Sigmoid colon (tissue), 7 donors: ENCODE measurements around the gene PCDHGA1. TPM values are rescaled to one million over a fixed set of nuclear protein-coding genes. Genes with fewer than 3 reads are reported as not detected.

Source experiments
- DNase-seq: peaks from one replicate; pipeline ENCODE4 v3.0.0-alpha.2; 2019
- H3K27ac ChIP-seq, 4 donors: fragments of 200-600 bp; sonication (generic); one replicate each; pipeline ENCODE4 v1.5.1; 2016 to 2019; ENCODE audit warnings: mild to moderate bottlenecking in 1 of 4
- H3K27me3 ChIP-seq, 3 donors: fragments of 200-600 bp; sonication (generic); one replicate each; pipeline ENCODE4 v1.5.1; 2019; ENCODE audit warnings: mild to moderate bottlenecking in 1 of 3
- H3K36me3 ChIP-seq, 4 donors: fragments of 200-600 bp; sonication (generic); one replicate each; pipeline ENCODE4 v1.5.1; 2016 to 2019
- H3K4me1 ChIP-seq, 4 donors: fragments of 200-600 bp; sonication (generic); one replicate each; pipeline ENCODE4 v1.5.1; 2017 to 2019
- H3K4me3 ChIP-seq, 4 donors: fragments of 200-600 bp; sonication (generic); one replicate each; pipeline ENCODE4 v1.5.1; 2017 to 2019; ENCODE audit warnings: mild to moderate bottlenecking in 2 of 4, moderate library complexity in 1 of 4
- H3K9me3 ChIP-seq, 4 donors: fragments of 200-600 bp in 3 of 4; sonication (generic) in 3 of 4; one replicate each; pipeline versions ENCODE4 v1.5.1 to v1.6.1; 2013 to 2019
- CTCF ChIP-seq, 4 experiments: fragments of 450-650 bp in 3 of 4; fragments of 200-600 bp in 1 of 4; IDR thresholded peaks; one replicate each; pipeline ENCODE4 v1.5.1; 2016 to 2019; ENCODE audit warnings: antibody characterized with exemption in 4 of 4, mild to moderate bottlenecking in 3 of 4, moderate library complexity in 2 of 4
- EP300 ChIP-seq, 4 donors: sonication (generic); formaldehyde crosslinking; IDR thresholded peaks; one replicate each; pipeline ENCODE4 v1.6.1; 2017; ENCODE audit warnings: antibody characterized with exemption in 4 of 4
- POLR2A ChIP-seq, 2 donors: fragments of 450-650 bp; IDR thresholded peaks; one replicate each; pipeline ENCODE4 v1.6.1; 2016; ENCODE audit warnings: antibody characterized with exemption in 2 of 2, mild to moderate bottlenecking in 2 of 2, moderate library complexity in 2 of 2
- POLR2AphosphoS5 ChIP-seq, 4 donors: sonication (generic); formaldehyde crosslinking; IDR thresholded peaks; one replicate each; pipeline ENCODE4 v1.6.1; 2017; ENCODE audit warnings: antibody characterized with exemption in 4 of 4
- WGBS, 2 donors: extraction: QIAGEN DNeasy Blood & Tissue Kit; methylation state at CpG; one replicate each; pipeline ENCODE4 v1.1.7; 2013; 5-methylcytosine and 5-hydroxymethylcytosine counted together
- intact Hi-C: fragments of 100-400 bp; cut with DNase I; formaldehyde crosslinking; loops from one replicate; pipeline ENCODE4 v1.15.1; 2023
- polyA plus RNA-seq, 3 donors: library from polyadenylated mRNA; stranded (reverse); fragments of 200-250 nt; gene quantifications; one replicate each; pipeline ENCODE4 v1.2.3, GENCODE V29; 2013
- total RNA-seq, 4 donors: library from RNA; depleted of rRNA; stranded (reverse); fragments of >200 nt; gene quantifications; one replicate each; pipeline ENCODE4 v1.1.0, GENCODE V29; 2016
- donor health status: healthy with polysubstance abuse.
- donor health status: Bipolar disorder and iron deficiency.
- donor health status: healthy.

The PCDHGA1 gene
- total and polyA plus RNA-seq, 7 donors: 0.26 to 1.4 (median 1.1) TPM; not detected in 2

GRCh38 chr5:141486091-141486490, 155.8 kb downstream of the PCDHGA1 start:
- intact Hi-C loops: no loop called here
- H3K27ac ChIP-seq: no peak overlapping the region
- H3K9me3 ChIP-seq: no peaks in the 10 kb centered on the region
- WGBS, 2 donors: 92 to 95% methylated on average over 9 of the region's 9 CpGs
- H3K4me1 ChIP-seq: peaks cover 0 to 73% (median 42%) of the 10 kb centered on the region in 4 donors
- no peak for DNase-seq
- H3K27me3 ChIP-seq: no peaks in the 10 kb centered on the region
- H3K36me3 ChIP-seq: peaks cover 0 to 21% (median 3%) of the 10 kb centered on the region in 4 donors
- no peak overlapping the region for H3K4me3 ChIP-seq
- no peak for TF ChIP-seq EP300 (IDR thresholded peaks at IDR 0.05)
- TF ChIP-seq CTCF (IDR thresholded peaks at IDR 0.05): no peak
- no peak for TF ChIP-seq POLR2AphosphoS5 (IDR thresholded peaks at IDR 0.05)

GRCh38 chr5:141487131-141487530, 156.8 kb downstream of the PCDHGA1 start:
- no peak overlapping the region for H3K4me3 ChIP-seq
- 88 to 92% methylated on average over 7 of the region's 7 CpGs for WGBS, 2 donors
- intact Hi-C loops: no loop called here
- H3K36me3 ChIP-seq: peaks cover 0 to 30% (median 4%) of the 10 kb centered on the region in 4 donors
- no peak for TF ChIP-seq EP300 (IDR thresholded peaks at IDR 0.05)
- TF ChIP-seq CTCF (IDR thresholded peaks at IDR 0.05): no peak
- no peak for TF ChIP-seq POLR2AphosphoS5 (IDR thresholded peaks at IDR 0.05)
- TF ChIP-seq POLR2A (IDR thresholded peaks at IDR 0.05): no peak
- no peak overlapping the region for H3K27ac ChIP-seq
- no peaks in the 10 kb centered on the region for H3K27me3 ChIP-seq
- DNase-seq: no peak
- H3K4me1 ChIP-seq: peaks cover 0 to 67% (median 38%) of the 10 kb centered on the region in 4 donors
- no peaks in the 10 kb centered on the region for H3K9me3 ChIP-seq

- Histone ChIP-seq H3K36me3 (peaks cover 0 to 35% (median 4%) of the 10 kb centered on the region in 4 donors), H3K4me1 (peaks cover 0 to 69% (median 43%) of the 10 kb centered on the region in 4 donors), H3K9me3 (no peaks in the 10 kb centered on the region), H3K27me3 (no peaks in the 10 kb centered on the region), H3K4me3 (no peak within 1 kb of the TSS), H3K27ac (peak within 1 kb of the TSS in 1 of 4 donors; percentile 59)
- intact Hi-C loops: no loop called here
- TF ChIP-seq POLR2AphosphoS5 (IDR thresholded peaks at IDR 0.05) (no peak), POLR2A (IDR thresholded peaks at IDR 0.05) (no peak), CTCF (IDR thresholded peaks at IDR 0.05) (no peak), EP300 (IDR thresholded peaks at IDR 0.05) (no peak)
- 74 to 86% methylated on average over 14 of the region's 14 CpGs for WGBS, 2 donors
- DNase-seq: no peak
These were observed 158.6 kb downstream of the PCDHGA1 start, which contains the start of gene PCDHGC5 for GRCh38 chr5:141488591-141489561. Gene PCDHGC5 (plus strand): TSS chr5:141489081. CDS start chr5:141489241, 160 bp downstream.

GRCh38 chr5:141489841-141490240, 159.5 kb downstream of the PCDHGA1 start:
- Histone ChIP-seq H3K36me3 (peaks cover 0 to 35% (median 4%) of the 10 kb centered on the region in 4 donors), H3K4me1 (peaks cover 0 to 68% (median 43%) of the 10 kb centered on the region in 4 donors), H3K27me3 (no peaks in the 10 kb centered on the region), H3K27ac (peak overlapping the region in 1 of 4 donors; percentile 59), H3K9me3 (no peaks in the 10 kb centered on the region), H3K4me3 (no peak overlapping the region)
- DNase-seq: no peak
- no peak for TF ChIP-seq CTCF (IDR thresholded peaks at IDR 0.05)
- no peak for TF ChIP-seq POLR2A (IDR thresholded peaks at IDR 0.05)
- no peak for TF ChIP-seq POLR2AphosphoS5 (IDR thresholded peaks at IDR 0.05)
- TF ChIP-seq EP300 (IDR thresholded peaks at IDR 0.05): no peak
- 91 to 92% methylated on average over 10 of the region's 10 CpGs for WGBS, 2 donors
- intact Hi-C loops: no loop called here
